GM19193 (cell line): ENCODE results near the gene PRR12.

Source experiments
- POLR2A ChIP-seq: IDR thresholded peaks from 4 replicates; pipeline ENCODE4 v1.6.1; 2011; ENCODE audit not compliant: insufficient read depth, insufficient read length; ENCODE audit errors: extremely low read depth

Gene PRR12

GRCh38 chr19:49615861-49616260 lies 24.9 kb downstream of the PRR12 start:
- no peak for TF ChIP-seq POLR2A

GRCh38 chr19:49616532-49616931 lies 25.6 kb downstream of the PRR12 start:
- no peak for TF ChIP-seq POLR2A

GRCh38 chr19:49616945-49617344 lies 26.0 kb downstream of the PRR12 start:
- no peak for TF ChIP-seq POLR2A

GRCh38 chr19:49624967-49625910 lies 34.3 kb downstream of the PRR12 start:
- no peak for TF ChIP-seq POLR2A

GRCh38 chr19:49626226-49626625 lies 35.2 kb downstream of the PRR12 start:
- TF ChIP-seq POLR2A, result no peak

- TF ChIP-seq POLR2A, result no peak
Observed at GRCh38 chr19:49629659-49630058, 38.7 kb downstream of the PRR12 start.

- TF ChIP-seq POLR2A, result no peak
Observed at GRCh38 chr19:49631014-49631588, 40.1 kb downstream of the PRR12 start.

GRCh38 chr19:49631610-49632192 lies 40.7 kb downstream of the PRR12 start:
- TF ChIP-seq POLR2A, result no peak

GRCh38 chr19:49632576-49632975 lies 41.6 kb downstream of the PRR12 start:
- TF ChIP-seq POLR2A, result no peak

- TF ChIP-seq POLR2A, result no peak
Observed at GRCh38 chr19:49635530-49636232, 44.7 kb downstream of the PRR12 start.

- TF ChIP-seq POLR2A, result no peak
Observed at GRCh38 chr19:49636233-49636932, 45.4 kb downstream of the PRR12 start.

- TF ChIP-seq POLR2A, result no peak
Observed at GRCh38 chr19:49637821-49638738, 47.1 kb downstream of the PRR12 start.

GRCh38 chr19:49639401-49640112 lies 48.6 kb downstream of the PRR12 start:
- no peak for TF ChIP-seq POLR2A
